Activated CD8-positive, alpha-beta memory T cell treated with anti-CD3 and anti-CD28 coated beads for 36 hours (primary cell): Measurements from ENCODE around the gene TALDO1. TPM values are rescaled to one million over a fixed set of nuclear protein-coding genes. Genes with fewer than 3 reads are reported as not detected.

Experiments
- CTCF ChIA-PET: fragments of 350-600 bp; sonication (Branson Sonifier 250); formaldehyde crosslinking; loops from one replicate; lab custom pipeline; 2021; ENCODE audit warnings: antibody characterized with exemption; lab: Charles Lee
- POLR2A ChIA-PET: fragments of 350-600 bp; sonication (Branson Sonifier 250); formaldehyde crosslinking; loops from one replicate; lab custom pipeline; 2021; ENCODE audit warnings: antibody characterized with exemption; lab: Charles Lee
- total RNA-seq, 2 experiments: library from RNA; stranded (reverse); gene quantifications; one replicate each; pipeline ENCODE4 v1.2.3, GENCODE V29; 2021

The TALDO1 gene
- total RNA-seq, 2 experiments from 2014 or later = 270 to 286 TPM

DNA sequence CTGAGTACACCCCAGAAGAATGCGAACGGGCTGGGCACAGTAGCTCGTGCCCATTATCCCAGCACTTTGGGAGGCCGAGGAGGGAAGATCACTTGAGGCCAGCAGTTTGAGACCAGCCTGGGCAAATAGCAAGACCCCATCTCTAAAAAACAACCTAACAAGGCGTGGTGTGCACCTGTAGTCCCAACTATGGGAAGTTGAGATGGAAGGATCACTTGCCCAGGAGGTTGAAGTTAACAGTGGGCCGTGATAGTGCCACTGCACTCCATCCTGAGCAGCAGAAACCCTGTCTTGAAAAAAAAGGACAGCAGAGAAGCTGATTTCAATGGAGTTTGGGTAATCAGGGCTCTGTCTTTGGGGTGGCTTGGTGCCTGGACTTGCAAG lies 65.8 kb downstream of the TALDO1 start:
- CTCF ChIA-PET = no interaction called here
- POLR2A ChIA-PET = no interaction called here

- ChIA-PET POLR2A (interaction anchor here (0.7 kb wide), 1 partner anchor 7 kb away, joined by 5 read pairs; no protein-coding TSS in a partner anchor), CTCF (interaction anchor here (0.6 kb wide), 1 partner anchor 38 kb away, joined by 3 read pairs; no protein-coding TSS in a partner anchor)
These were observed 66.3 kb downstream of the TALDO1 start for GRCh38 chr11:813456-814096.

Other genes with a start within 250 kb of the TALDO1 start
- gene RNH1, start 240.2 kb upstream of the TALDO1 start, total RNA-seq = 100 to 1,000 TPM; 120 TPM
- 10 to 100 TPM; 75.2 to 79.1 TPM for gene HRAS, start 211.9 kb upstream of the TALDO1 start, total RNA-seq
- 1 to 10 TPM; 1.8 to 2.1 TPM for gene LRRC56, start 209.9 kb upstream of the TALDO1 start, total RNA-seq
- under 1 TPM; 0.75 to 0.89 TPM for gene LMNTD2, start 186.7 kb upstream of the TALDO1 start, total RNA-seq
- 10 to 100 TPM; 19.8 to 21.2 TPM for gene RASSF7, start 186.5 kb upstream of the TALDO1 start, total RNA-seq
- 10 to 100 TPM; 46.0 to 47.4 TPM for gene PHRF1, start 171.0 kb upstream of the TALDO1 start, total RNA-seq
- 1 to 10 TPM; 7.6 to 9.5 TPM for gene IRF7, start 131.5 kb upstream of the TALDO1 start, total RNA-seq
- gene CDHR5, start 122.5 kb upstream of the TALDO1 start, total RNA-seq = not detected
- not detected for gene SCT, start 120.3 kb upstream of the TALDO1 start, total RNA-seq
- gene DRD4, start 110.2 kb upstream of the TALDO1 start, total RNA-seq = under 1 TPM; 0.29 to 0.30 TPM
- gene DEAF1, start 52.2 kb upstream of the TALDO1 start, total RNA-seq = 10 to 100 TPM; 55.6 to 58.7 TPM
- 10 to 100 TPM in 1 of 2 experiments, 1 to 10 TPM in 1; 8.9 to 11.2 TPM for gene TMEM80, start 51.6 kb upstream of the TALDO1 start, total RNA-seq
- gene EPS8L2, start 41.2 kb upstream of the TALDO1 start, total RNA-seq = 10 to 100 TPM; 12.6 to 14.3 TPM
- 10 to 100 TPM; 52.6 to 60.4 TPM for gene GATD1, start 30.0 kb downstream of the TALDO1 start, total RNA-seq
- 1 to 10 TPM; 1.3 to 1.4 TPM for gene CEND1, start 42.6 kb downstream of the TALDO1 start, total RNA-seq
- gene SLC25A22, start 50.8 kb downstream of the TALDO1 start, total RNA-seq = 10 to 100 TPM; 81.1 to 83.9 TPM
- gene PIDD1, start 57.8 kb downstream of the TALDO1 start, total RNA-seq = 10 to 100 TPM; 32.7 TPM
- gene RPLP2, start 62.5 kb downstream of the TALDO1 start, total RNA-seq = 1,000 to 10,000 TPM; 2,602 to 2,630 TPM
- 10 to 100 TPM; 38.5 to 44.3 TPM for gene PNPLA2, start 71.5 kb downstream of the TALDO1 start, total RNA-seq
- gene CRACR2B, start 80.5 kb downstream of the TALDO1 start, total RNA-seq = 1 to 10 TPM; 2.9 to 3.4 TPM
- gene CD151, start 85.5 kb downstream of the TALDO1 start, total RNA-seq = 10 to 100 TPM; 70.2 to 72.8 TPM
- 100 to 1,000 TPM; 150 to 151 TPM for gene POLR2L, start 95.1 kb downstream of the TALDO1 start, total RNA-seq
- gene TSPAN4, start 95.4 kb downstream of the TALDO1 start, total RNA-seq = 10 to 100 TPM in 1 of 2 experiments, 1 to 10 TPM in 1; 9.4 to 12.7 TPM
- gene CHID1, start 163.3 kb downstream of the TALDO1 start, total RNA-seq = 10 to 100 TPM; 96.5 to 99.0 TPM
- 10 to 100 TPM; 37.8 to 38.3 TPM for gene AP2A2, start 178.4 kb downstream of the TALDO1 start, total RNA-seq